HepG2 (cell line): ENCODE data around the gene GLRX5. TPM values are rescaled to one million over a fixed set of nuclear protein-coding genes. Genes with fewer than 3 reads are reported as not detected.

Experiments
- ASH2L ChIP-seq: fragments of 300-600, 200-600 bp; sonication (generic); IDR thresholded peaks from 2 replicates; pipeline ENCODE4 v1.7.0; 2017; ENCODE audit warnings: low read depth, mild to moderate bottlenecking, moderate library complexity, mixed read lengths, low read length; ENCODE audit not compliant: insufficient read length
- CHCHD3 ChIP-seq: sonication (generic); formaldehyde crosslinking; IDR thresholded peaks from 2 replicates; pipeline ENCODE4 v1.8.0; 2022; ENCODE audit warnings: mild to moderate bottlenecking, missing genetic modification reagents, moderate library complexity
- FOXJ3 ChIP-seq: sonication (generic); formaldehyde crosslinking; IDR thresholded peaks from 2 replicates; pipeline ENCODE4 v1.4.0; 2020; ENCODE audit warnings: missing genetic modification reagents, mild to moderate bottlenecking, borderline replicate concordance
- HNF4A ChIP-seq: sonication (generic); formaldehyde crosslinking; IDR thresholded peaks from 2 replicates; pipeline ENCODE4 v1.4.0; 2020; ENCODE audit warnings: missing genetic modification reagents
- RARG ChIP-seq: sonication (generic); formaldehyde crosslinking; IDR thresholded peaks from 2 replicates; pipeline ENCODE4 v1.4.0; 2020; ENCODE audit warnings: low read depth, mild to moderate bottlenecking, missing genetic modification reagents
- SAP130 ChIP-seq: IDR thresholded peaks from 2 replicates; pipeline ENCODE4 v1.6.1; 2016; ENCODE audit warnings: low read depth
- TAF1 ChIP-seq: sonication (generic); formaldehyde crosslinking; IDR thresholded peaks from 2 replicates; pipeline ENCODE4 v1.4.0; 2020; ENCODE audit warnings: missing genetic modification reagents
- THRA ChIP-seq: sonication (generic); formaldehyde crosslinking; IDR thresholded peaks from 2 replicates; pipeline ENCODE4 v1.4.0; 2020; ENCODE audit warnings: missing genetic modification reagents, borderline replicate concordance
- U2AF2 ChIP-seq: fragments of 200-400 bp; formaldehyde crosslinking; IDR thresholded peaks from 2 replicates; pipeline ENCODE4 v1.6.1; 2017; ENCODE audit warnings: low read depth, mild to moderate bottlenecking, low read length
- UBTF ChIP-seq: sonication (generic); formaldehyde crosslinking; IDR thresholded peaks from 2 replicates; pipeline ENCODE4 v1.4.0; 2020; ENCODE audit warnings: mild to moderate bottlenecking, missing genetic modification reagents
- ZBTB42 ChIP-seq: sonication (generic); formaldehyde crosslinking; IDR thresholded peaks from 2 replicates; pipeline ENCODE4 v1.5.0; 2020; ENCODE audit warnings: mild to moderate bottlenecking, missing genetic modification reagents
- ZNF260 ChIP-seq: sonication (generic); formaldehyde crosslinking; IDR thresholded peaks from 2 replicates; pipeline ENCODE4 v1.4.0; 2020; ENCODE audit warnings: missing genetic modification reagents, low read depth, mild to moderate bottlenecking, borderline replicate concordance
- ZNF276 ChIP-seq: sonication (generic); formaldehyde crosslinking; IDR thresholded peaks from 2 replicates; pipeline ENCODE4 v1.4.0; 2020; ENCODE audit warnings: mild to moderate bottlenecking, low read depth, missing genetic modification reagents
- ZNF572 ChIP-seq: sonication (generic); formaldehyde crosslinking; IDR thresholded peaks from 2 replicates; pipeline ENCODE4 v1.5.1; 2020; ENCODE audit warnings: mild to moderate bottlenecking, missing genetic modification reagents
- ZNF619 ChIP-seq: sonication (generic); formaldehyde crosslinking; IDR thresholded peaks from 2 replicates; pipeline ENCODE4 v1.4.0; 2020; ENCODE audit warnings: mild to moderate bottlenecking, missing genetic modification reagents
- ZNF7 ChIP-seq: IDR thresholded peaks from 2 replicates; pipeline ENCODE4 v1.6.1; 2016; ENCODE audit warnings: missing biosample characterization, missing genetic modification reagents
- ZNF747 ChIP-seq: sonication (generic); formaldehyde crosslinking; IDR thresholded peaks from 2 replicates; pipeline ENCODE4 v1.8.1; 2023; ENCODE audit warnings: missing genetic modification reagents, mild to moderate bottlenecking, borderline replicate concordance
- polyA plus RNA-seq, 8 experiments: library from polyadenylated mRNA; depleted of rRNA in 3 of 8; stranded (reverse) in 7 of 8; unstranded in 1 of 8; fragments of >200 nt; fragmentation: Illumina TruSeq in 4 of 8; extraction: Trizol in 4 of 8; gene quantifications; 2 replicates each; pipeline versions ENCODE4 v1.2.1 to v1.2.3, GENCODE V29; 2011 to 2016; ENCODE audit warnings: low read depth in 4 of 8, missing spikeins in 1 of 8, mixed read lengths in 1 of 8; ENCODE audit not compliant: insufficient read depth in 1 of 8
- total RNA-seq, 5 experiments: library from RNA; depleted of rRNA; stranded (reverse); fragments of >200 nt; fragmentation: Illumina TruSeq; extraction: Trizol; gene quantifications; 2 replicates each; pipeline ENCODE4 v1.2.3, GENCODE V29; 2016; ENCODE audit warnings: low read depth in 1 of 5
- TF ChIP-seq, protein P1 (sequence below): sonication (generic); formaldehyde crosslinking; IDR thresholded peaks from 2 replicates; pipeline ENCODE4 v1.4.0; 2020; ENCODE audit warnings: missing genetic modification reagents, borderline replicate concordance
- TF ChIP-seq, protein P2 (sequence below): sonication (generic); formaldehyde crosslinking; conservative IDR thresholded peaks from 2 replicates; pipeline ENCODE4 v1.4.0; 2020; ENCODE audit warnings: mild to moderate bottlenecking, missing genetic modification reagents, moderate library complexity

Gene GLRX5
- total and polyA plus RNA-seq, 2 of the 13 experiments (the other 11 are each of a cell fraction or from before 2014, with no cell fraction given): 122 to 146 TPM

- TF ChIP-seq UBTF (CRISPR knock-in tag) (peak; percentile 55; the same call in 1 of the 2 replicates), ZNF572 (no peak), ZBTB42 (CRISPR knock-in tag) (no peak), ZNF276 (CRISPR knock-in tag) (no peak), ZNF260 (CRISPR knock-in tag) (no peak), HNF4A (CRISPR knock-in tag) (peak; percentile 38; the same call in 1 of the 2 replicates), ZNF747 (no peak), SAP130 (no peak; the same call in 1 of the 2 replicates), ZNF619 (CRISPR knock-in tag) (no peak), TAF1 (CRISPR knock-in tag) (no peak), ZNF7 (peak; percentile 53; the same call in 1 of the 2 replicates), CHCHD3 (CRISPR knock-in tag) (no peak), ASH2L (no peak), RARG (CRISPR knock-in tag) (no peak), FOXJ3 (no peak), THRA (no peak), U2AF2 (no peak)
- TF ChIP-seq, protein P1, sequence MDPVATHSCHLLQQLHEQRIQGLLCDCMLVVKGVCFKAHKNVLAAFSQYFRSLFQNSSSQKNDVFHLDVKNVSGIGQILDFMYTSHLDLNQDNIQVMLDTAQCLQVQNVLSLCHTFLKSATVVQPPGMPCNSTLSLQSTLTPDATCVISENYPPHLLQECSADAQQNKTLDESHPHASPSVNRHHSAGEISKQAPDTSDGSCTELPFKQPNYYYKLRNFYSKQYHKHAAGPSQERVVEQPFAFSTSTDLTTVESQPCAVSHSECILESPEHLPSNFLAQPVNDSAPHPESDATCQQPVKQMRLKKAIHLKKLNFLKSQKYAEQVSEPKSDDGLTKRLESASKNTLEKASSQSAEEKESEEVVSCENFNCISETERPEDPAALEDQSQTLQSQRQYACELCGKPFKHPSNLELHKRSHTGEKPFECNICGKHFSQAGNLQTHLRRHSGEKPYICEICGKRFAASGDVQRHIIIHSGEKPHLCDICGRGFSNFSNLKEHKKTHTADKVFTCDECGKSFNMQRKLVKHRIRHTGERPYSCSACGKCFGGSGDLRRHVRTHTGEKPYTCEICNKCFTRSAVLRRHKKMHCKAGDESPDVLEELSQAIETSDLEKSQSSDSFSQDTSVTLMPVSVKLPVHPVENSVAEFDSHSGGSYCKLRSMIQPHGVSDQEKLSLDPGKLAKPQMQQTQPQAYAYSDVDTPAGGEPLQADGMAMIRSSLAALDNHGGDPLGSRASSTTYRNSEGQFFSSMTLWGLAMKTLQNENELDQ (CRISPR knock-in tag): no peak
- TF ChIP-seq, protein P2, sequence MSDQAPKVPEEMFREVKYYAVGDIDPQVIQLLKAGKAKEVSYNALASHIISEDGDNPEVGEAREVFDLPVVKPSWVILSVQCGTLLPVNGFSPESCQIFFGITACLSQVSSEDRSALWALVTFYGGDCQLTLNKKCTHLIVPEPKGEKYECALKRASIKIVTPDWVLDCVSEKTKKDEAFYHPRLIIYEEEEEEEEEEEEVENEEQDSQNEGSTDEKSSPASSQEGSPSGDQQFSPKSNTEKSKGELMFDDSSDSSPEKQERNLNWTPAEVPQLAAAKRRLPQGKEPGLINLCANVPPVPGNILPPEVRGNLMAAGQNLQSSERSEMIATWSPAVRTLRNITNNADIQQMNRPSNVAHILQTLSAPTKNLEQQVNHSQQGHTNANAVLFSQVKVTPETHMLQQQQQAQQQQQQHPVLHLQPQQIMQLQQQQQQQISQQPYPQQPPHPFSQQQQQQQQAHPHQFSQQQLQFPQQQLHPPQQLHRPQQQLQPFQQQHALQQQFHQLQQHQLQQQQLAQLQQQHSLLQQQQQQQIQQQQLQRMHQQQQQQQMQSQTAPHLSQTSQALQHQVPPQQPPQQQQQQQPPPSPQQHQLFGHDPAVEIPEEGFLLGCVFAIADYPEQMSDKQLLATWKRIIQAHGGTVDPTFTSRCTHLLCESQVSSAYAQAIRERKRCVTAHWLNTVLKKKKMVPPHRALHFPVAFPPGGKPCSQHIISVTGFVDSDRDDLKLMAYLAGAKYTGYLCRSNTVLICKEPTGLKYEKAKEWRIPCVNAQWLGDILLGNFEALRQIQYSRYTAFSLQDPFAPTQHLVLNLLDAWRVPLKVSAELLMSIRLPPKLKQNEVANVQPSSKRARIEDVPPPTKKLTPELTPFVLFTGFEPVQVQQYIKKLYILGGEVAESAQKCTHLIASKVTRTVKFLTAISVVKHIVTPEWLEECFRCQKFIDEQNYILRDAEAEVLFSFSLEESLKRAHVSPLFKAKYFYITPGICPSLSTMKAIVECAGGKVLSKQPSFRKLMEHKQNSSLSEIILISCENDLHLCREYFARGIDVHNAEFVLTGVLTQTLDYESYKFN (CRISPR knock-in tag): no peak
Measured at GRCh38 chr14:95500201-95500681, 34.6 kb upstream of the GLRX5 start (continued).
